Measurements from ENCODE around the gene PLA2G2C.

Gene PLA2G2C

DNA sequence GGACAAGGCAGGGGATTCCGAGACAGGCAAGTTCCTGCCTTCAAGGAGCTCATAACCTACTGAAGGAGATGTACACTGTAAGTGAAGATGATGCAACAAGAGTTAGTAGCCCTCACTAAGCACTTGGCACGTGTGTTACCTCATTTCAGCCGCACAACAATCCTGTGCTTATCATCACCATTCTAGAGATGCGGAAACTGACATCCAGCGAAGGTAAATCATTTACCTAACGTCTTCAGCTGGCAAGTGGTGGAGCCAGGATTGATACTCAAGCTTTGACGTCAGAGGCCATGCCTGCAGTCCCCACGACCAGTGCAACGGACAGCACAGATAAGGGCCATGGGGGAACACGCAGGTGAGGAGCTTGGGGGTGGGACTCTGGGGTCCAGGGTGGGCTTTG, 3.3 kb downstream of the PLA2G2C start:
- DNase-seq: no peak

DNA sequence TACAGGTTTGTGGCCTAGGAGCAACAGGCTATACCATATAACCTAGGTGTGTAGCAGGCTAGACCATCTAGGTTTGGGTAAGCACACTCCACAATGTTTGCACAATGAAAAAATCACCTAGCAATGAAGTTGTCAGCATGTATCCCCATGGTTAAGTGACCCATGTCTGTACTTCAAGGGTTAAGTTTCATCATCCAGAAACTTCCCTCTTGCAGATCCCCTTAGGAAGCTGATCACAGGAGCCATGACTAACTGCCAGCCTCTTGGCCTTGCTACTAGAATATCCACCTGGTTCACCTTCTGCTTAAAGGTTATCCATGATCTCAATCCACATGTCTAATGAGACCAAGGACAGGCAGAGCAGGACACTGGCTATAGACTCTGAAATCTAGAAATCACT, 3.9 kb downstream of the PLA2G2C start:
- no peak for DNase-seq

DNA sequence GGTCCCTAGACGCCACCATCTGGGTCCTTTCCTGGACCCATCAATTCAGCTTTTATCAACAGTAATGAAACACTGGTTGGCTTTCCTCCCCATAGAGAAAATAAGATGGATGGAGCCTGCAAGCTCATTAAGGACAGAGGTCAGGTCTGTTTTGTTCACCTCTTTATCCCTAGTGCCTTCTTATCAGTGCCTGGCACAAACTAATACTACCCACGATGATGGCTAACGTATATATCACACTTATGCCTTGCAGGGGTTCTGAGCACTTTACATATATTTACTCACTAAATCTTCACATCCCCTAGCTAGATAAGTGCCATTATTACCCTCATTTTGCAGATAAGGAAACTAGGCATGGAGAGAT, 5.5 kb downstream of the PLA2G2C start:
- DNase-seq: no peak

GRCh38 chr1:20180129-20180843, 6.0 kb downstream of the PLA2G2C start:
- no peak for DNase-seq

GRCh38 chr1:20179371-20180128, 6.8 kb downstream of the PLA2G2C start:
- no peak for DNase-seq

GRCh38 chr1:20178634-20179370, 7.5 kb downstream of the PLA2G2C start:
- no peak for DNase-seq

- DNase-seq: no peak
Measured at GRCh38 chr1:20174937-20175666, 11.2 kb downstream of the PLA2G2C start.

GRCh38 chr1:20172033-20172590, 14.2 kb downstream of the PLA2G2C start:
- no peak for DNase-seq

GRCh38 chr1:20169932-20170331, 16.4 kb downstream of the PLA2G2C start:
- DNase-seq: no peak

DNA sequence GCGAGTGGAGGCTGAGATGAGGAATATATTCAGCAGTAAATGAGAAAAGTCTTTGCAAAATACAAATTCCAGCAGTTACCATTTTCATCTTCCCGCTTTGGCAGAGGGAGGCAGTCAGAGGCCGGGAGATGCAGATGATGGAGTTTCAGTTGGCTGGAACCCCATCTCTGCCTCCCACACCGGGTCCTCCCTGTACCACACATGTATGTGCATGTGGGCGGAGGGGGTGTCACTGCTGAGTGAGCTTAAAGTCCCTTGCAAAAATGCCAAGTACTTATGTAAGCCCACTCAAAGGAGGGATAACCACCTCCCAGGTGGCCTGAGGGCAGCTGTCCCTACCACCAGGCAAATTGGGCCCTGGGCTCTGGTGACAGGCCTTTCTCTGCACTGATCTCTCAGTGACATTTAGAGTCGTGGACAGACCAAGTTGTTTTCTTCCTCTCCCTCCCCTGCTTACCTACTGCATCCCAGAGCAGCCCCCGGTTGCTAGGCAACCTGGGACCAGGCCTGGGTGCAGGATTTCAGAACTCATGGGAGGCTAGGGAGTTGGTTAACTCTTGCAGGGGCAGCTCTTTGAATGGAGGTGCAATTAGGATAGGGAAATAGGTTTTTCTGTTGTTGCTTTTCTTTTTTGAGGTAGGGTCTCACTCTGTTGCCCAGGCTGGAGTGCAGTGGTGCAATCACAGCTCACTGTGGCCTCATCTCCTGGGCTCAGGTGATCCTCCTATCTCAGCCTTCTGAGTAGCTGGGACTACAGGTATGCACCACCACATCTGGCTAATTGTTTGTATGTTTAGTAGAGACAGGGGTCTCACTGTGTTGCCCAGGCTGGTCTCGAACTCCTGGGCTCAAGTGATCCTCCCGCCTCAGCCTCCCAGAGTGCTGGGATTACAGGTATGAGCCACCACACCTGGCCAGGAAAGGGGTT, 17.5 kb downstream of the PLA2G2C start:
- DNase-seq: no peak

DNA sequence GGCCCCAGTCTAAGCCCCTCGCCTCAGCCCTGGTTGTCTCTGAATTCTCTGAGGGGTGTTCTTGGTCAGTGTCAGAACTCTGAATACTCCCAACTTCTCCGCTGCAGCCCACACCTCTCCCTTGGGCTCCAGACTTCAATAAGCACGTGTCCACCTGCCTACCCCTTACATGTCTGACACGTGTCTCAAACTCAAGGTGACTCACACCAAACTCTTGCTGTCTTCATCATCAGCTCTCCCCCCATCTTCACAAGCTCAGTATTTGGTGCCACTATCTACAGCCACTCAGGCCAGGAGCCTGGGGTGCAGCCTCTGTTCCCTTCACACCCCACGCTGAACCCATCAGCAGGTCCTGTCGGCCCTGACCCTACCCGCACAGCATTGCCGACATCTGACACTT, 19.2 kb downstream of the PLA2G2C start:
- DNase-seq: no peak

DNA sequence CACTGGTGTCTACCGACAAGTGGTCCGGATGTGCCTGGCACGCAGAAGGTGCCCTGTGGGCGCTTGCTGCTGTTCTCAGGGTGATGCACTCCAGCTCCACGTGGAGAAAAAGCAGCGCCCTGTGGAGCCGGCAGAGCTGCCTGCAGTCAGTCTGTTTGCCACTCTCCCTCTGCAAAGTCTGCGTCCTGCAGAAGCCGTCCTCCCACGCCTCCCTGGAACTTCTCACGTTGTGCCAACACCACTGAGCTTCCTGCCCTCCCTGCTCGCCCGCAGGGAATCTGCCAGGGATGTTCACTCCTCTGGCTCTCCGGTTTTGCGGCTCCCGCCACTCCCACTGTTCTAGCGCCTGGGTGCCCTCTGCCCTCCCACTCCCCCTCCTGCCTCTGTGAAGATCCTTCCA, 20.3 kb downstream of the PLA2G2C start:
- no peak for DNase-seq

DNA sequence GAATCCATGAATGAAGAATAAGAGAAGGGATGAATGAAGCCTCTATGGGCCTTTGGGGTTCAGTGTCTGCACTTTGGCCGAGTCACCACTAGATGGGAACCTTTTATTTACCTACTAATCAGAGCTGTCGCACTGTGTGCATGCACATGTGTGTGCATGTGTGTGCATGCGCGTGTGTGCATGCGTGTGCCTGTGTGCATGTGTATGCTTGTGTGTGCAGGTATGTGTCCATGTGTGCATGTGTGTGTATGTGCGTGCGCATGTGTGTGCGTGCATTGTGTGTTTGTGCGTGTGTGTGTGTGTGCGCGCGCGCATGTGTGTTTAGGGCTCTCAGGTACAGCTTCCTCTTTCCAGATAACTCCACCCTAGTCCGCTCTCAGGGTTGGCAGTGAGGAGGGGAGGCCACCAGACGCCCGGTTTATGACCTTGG, 20.8 kb downstream of the PLA2G2C start:
- DNase-seq: peak; percentile 35

GRCh38 chr1:20164694-20165202, 21.6 kb downstream of the PLA2G2C start:
- DNase-seq: no peak

GRCh38 chr1:20160034-20160433, 26.3 kb downstream of the PLA2G2C start:
- DNase-seq: no peak

DNA sequence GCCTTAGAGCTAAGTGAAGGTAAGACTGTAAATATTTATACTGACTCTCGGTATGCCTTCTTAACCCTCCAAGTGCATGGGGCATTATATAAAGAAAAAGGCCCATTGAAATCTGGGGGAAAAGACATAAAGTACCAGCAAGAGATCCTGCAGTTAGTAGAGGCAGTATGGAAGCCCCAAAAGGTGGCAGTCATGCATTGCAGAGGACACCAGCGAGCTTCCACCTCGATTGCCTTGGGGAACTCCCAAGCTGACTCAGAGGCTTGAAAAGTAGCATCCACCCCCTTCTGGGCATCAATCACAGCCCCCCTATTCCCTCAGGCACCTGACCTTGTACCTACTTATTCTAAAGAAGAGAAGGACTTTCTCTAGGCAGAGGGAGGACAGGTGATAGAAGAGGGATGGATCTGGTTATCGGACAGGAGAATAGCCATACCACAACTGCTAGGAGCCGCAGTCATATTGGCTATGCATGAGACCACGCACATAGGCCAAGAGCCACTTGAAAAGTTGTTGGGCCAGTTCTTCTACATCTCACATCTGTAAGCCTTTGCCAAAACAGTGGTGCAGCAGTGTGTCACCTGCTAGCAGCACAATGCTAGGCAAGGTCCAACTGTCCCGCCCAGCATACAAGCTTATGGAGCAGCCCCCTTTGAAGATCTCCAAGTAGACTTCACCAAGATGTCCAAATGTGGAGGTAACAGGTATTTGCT, 27.8 kb downstream of the PLA2G2C start:
- peak; percentile 16 for DNase-seq

DNA sequence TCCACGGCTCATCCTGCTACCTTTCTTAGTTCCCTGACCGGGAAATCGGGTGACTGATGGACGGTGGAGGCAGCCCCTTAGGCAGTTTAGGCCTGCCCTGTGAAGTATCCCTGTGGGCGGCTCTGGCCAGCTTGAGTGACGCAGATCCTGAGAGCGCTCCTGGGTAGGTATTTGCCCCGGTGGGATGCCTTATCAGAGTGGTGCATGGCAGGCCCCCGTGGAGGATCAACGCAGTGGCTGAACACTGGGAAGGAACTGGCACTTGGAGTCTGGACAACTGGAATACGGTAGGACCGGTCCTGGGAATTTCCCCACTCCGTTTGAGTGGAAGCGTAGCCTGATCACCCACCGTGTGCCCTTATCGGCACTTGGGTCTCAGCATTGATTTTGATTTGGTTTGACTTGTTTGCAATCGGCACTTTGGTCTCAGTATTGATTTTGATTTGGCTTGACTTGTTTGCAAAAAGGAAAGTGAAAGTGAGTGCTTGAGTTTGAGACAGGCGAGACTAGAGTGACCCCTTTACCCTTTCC, 32.0 kb downstream of the PLA2G2C start:
- DNase-seq: no peak

- DNase-seq: no peak
Measured at GRCh38 chr1:20153000-20153418, 33.3 kb downstream of the PLA2G2C start.

- DNase-seq: no peak
Measured at GRCh38 chr1:20152599-20152930, 33.8 kb downstream of the PLA2G2C start.

GRCh38 chr1:20151906-20152598, 34.3 kb downstream of the PLA2G2C start:
- peak; percentile 83 for DNase-seq
